Right hindlimb (tissue), 1 donor: Measurements from ENCODE around the gene TBC1D32.
"Not testable (repeated sequence)": the region's sequence is repeated elsewhere in the genome, so short reads cannot be mapped to it uniquely, and the experiment has no call there.

ENCODE experiments used
- DNase-seq: peaks from one replicate; pipeline ENCODE4 v3.0.0-alpha.2; 2018

TBC1D32 gene

GRCh38 chr6:121330516-121330915 lies 3.8 kb downstream of the TBC1D32 start:
- no peak for DNase-seq

- no peak for DNase-seq
Observed at GRCh38 chr6:121321282-121321681, 13.0 kb downstream of the TBC1D32 start.

GRCh38 chr6:121319603-121320002 lies 14.7 kb downstream of the TBC1D32 start:
- no peak for DNase-seq

GRCh38 chr6:121319112-121319553 lies 15.1 kb downstream of the TBC1D32 start:
- peak; percentile 16 for DNase-seq

GRCh38 chr6:121314381-121315112 lies 19.7 kb downstream of the TBC1D32 start:
- DNase-seq: no peak

GRCh38 chr6:121311814-121312213 lies 22.5 kb downstream of the TBC1D32 start:
- not testable (repeated sequence) for DNase-seq

GRCh38 chr6:121310495-121310894 lies 23.8 kb downstream of the TBC1D32 start:
- DNase-seq: no peak

GRCh38 chr6:121309768-121310469 lies 24.4 kb downstream of the TBC1D32 start:
- no peak for DNase-seq

- no peak for DNase-seq
Observed at GRCh38 chr6:121305957-121306607, 28.2 kb downstream of the TBC1D32 start.

GRCh38 chr6:121302882-121303281 lies 31.4 kb downstream of the TBC1D32 start:
- no peak for DNase-seq

- DNase-seq: not testable (repeated sequence)
Observed at GRCh38 chr6:121301156-121301555, 33.1 kb downstream of the TBC1D32 start.

GRCh38 chr6:121297694-121298093 lies 36.6 kb downstream of the TBC1D32 start:
- no peak for DNase-seq

- no peak for DNase-seq
Observed at GRCh38 chr6:121285041-121285440, 49.2 kb downstream of the TBC1D32 start.

GRCh38 chr6:121274666-121275295 lies 59.5 kb downstream of the TBC1D32 start:
- no peak for DNase-seq

GRCh38 chr6:121263742-121264141 lies 70.5 kb downstream of the TBC1D32 start:
- DNase-seq: no peak

GRCh38 chr6:121260651-121261102 lies 73.6 kb downstream of the TBC1D32 start:
- DNase-seq: peak; percentile 29

GRCh38 chr6:121247386-121247785 lies 86.9 kb downstream of the TBC1D32 start:
- no peak for DNase-seq

- DNase-seq: no peak
Observed at GRCh38 chr6:121242386-121242785, 91.9 kb downstream of the TBC1D32 start.

- no peak for DNase-seq
Observed at GRCh38 chr6:121237859-121238258, 96.4 kb downstream of the TBC1D32 start.

GRCh38 chr6:121236984-121237383 lies 97.3 kb downstream of the TBC1D32 start:
- no peak for DNase-seq

- DNase-seq: no peak
Observed at GRCh38 chr6:121235386-121235785, 98.9 kb downstream of the TBC1D32 start.

- DNase-seq: no peak
Observed at GRCh38 chr6:121223930-121224329, 110.3 kb downstream of the TBC1D32 start.

- DNase-seq: no peak
Observed at GRCh38 chr6:121223212-121223611, 111.1 kb downstream of the TBC1D32 start.
